Measurements from ENCODE around the gene ECE1. TPM values are rescaled to one million over a fixed set of nuclear protein-coding genes. Genes with fewer than 3 reads are reported as not detected.
A peak's percentile ranks its signal among the peaks of the same experiment; 100 is the strongest.
"Not testable (repeated sequence)": the region's sequence is repeated elsewhere in the genome, so short reads cannot be mapped to it uniquely, and the experiment has no call there.

The ECE1 gene
- total and polyA plus RNA-seq, 3 donors from 2014 or later: 66.1 to 101 (median 96.4) TPM

DNA sequence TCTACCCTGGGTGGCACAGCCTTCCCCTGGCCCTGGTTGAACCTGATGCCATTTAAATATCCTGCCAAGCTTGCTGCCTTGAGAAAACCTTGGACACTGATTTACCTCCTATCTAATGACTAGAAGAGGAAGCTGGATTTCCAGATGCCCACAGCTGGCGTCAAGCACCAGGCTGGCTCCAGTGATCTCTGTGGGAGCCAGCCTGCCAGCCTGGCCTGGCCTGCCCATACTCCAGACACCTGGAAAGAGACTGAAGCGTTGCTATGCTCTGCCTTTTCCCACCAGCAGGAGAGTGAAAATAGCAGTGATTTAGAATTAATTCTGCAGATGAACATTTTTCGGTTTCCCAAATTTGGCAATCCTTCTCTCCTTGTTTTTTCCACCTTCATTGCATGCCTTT lies 102.0 kb downstream of the ECE1 start:
- WGBS, 2 donors: 86 to 92% methylated on average over 3 of the region's 3 CpGs
- Histone ChIP-seq H3K27ac (no peak overlapping the region), H3K4me3 (no peak overlapping the region), H3K9me3 (no peaks in the 10 kb centered on the region), H3K4me1 (no peaks in the 10 kb centered on the region), H3K27me3 (no peaks in the 10 kb centered on the region), H3K36me3 (ENCODE audit: low read depth, missing control alignments) (no peaks in the 10 kb centered on the region)
- intact Hi-C loops (cut with DNase I; ENCODE audit: low total_unique reads): no loop called here
- TF ChIP-seq POLR2A (IDR thresholded peaks at IDR 0.05): no peak
- no peak for TF ChIP-seq CTCF (IDR thresholded peaks at IDR 0.05)
- DNase-seq: no peak

- no peaks in the 10 kb centered on the region for H3K36me3 ChIP-seq (ENCODE audit: low read depth, missing control alignments)
- TF ChIP-seq POLR2A (IDR thresholded peaks at IDR 0.05) (no peak), CTCF (IDR thresholded peaks at IDR 0.05) (no peak)
- WGBS, 2 donors: 91 to 93% methylated on average over 5 of the region's 5 CpGs
- H3K4me1 ChIP-seq: no peaks in the 10 kb centered on the region
- intact Hi-C loops (cut with DNase I; ENCODE audit: low total_unique reads): no loop called here
- no peak overlapping the region for H3K4me3 ChIP-seq
- H3K9me3 ChIP-seq: no peaks in the 10 kb centered on the region
- no peaks in the 10 kb centered on the region for H3K27me3 ChIP-seq
- no peak for DNase-seq
- H3K27ac ChIP-seq: no peak overlapping the region
Observed at GRCh38 chr1:21185221-21185731, 105.0 kb downstream of the ECE1 start.

DNA sequence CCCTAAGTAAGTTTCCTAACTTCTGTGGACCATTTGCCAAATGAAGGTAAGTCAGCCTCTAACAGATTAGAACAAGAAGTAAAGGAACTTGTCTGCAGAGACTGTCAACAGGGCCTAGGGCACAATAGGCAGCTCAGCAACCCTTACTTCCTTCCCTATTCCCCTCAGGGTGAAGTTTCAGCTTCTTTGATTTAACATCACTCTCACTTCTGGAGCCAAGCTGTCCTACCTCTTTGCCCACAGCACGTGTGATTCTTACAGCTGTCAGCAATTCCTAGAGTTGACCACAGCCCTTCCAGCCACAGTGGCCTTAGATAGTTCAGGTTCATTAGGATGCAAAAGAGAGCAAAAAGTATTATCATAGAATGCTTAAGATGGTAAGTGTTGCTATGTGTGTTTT lies 106.0 kb downstream of the ECE1 start:
- intact Hi-C loops (cut with DNase I; ENCODE audit: low total_unique reads): no loop called here
- 56 to 68% methylated on average over 1 of the region's 1 CpG for WGBS, 2 donors
- Histone ChIP-seq H3K36me3 (ENCODE audit: low read depth, missing control alignments) (no peaks in the 10 kb centered on the region), H3K4me1 (no peaks in the 10 kb centered on the region), H3K9me3 (no peaks in the 10 kb centered on the region), H3K4me3 (no peak overlapping the region), H3K27ac (no peak overlapping the region), H3K27me3 (no peaks in the 10 kb centered on the region)
- no peak for TF ChIP-seq CTCF (IDR thresholded peaks at IDR 0.05)
- no peak for TF ChIP-seq POLR2A (IDR thresholded peaks at IDR 0.05)
- no peak for DNase-seq

DNA sequence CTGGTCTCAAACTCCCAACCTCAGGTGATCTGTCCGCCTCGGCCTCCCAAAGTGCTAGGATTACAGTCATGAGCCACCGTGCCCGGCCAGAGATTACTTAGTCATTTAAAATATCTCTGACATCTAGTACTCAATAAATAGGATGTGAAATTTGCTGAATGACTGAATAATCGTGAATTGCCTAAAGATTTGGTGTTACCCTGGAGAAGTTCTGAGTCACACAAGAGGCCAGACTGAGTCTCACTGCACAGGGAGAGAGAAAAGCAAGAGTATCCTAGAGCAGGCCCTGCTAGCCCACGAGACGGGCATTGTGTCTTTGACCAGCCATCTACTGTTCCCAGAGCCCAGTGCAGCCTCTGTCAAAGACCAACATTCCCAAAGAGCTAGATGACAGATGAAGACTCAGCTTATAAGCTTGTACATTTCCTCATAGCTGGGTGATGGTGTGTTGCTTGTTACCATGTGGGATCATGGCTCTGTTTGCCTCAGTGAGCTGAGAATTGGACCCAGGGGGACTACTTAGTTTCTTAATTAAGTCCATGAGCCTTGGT lies 108.0 kb downstream of the ECE1 start:
- H3K4me3 ChIP-seq: no peak overlapping the region
- no peaks in the 10 kb centered on the region for H3K9me3 ChIP-seq
- 86 to 87% methylated on average over 7 of the region's 7 CpGs for WGBS, 2 donors
- H3K27ac ChIP-seq: no peak overlapping the region
- no peaks in the 10 kb centered on the region for H3K36me3 ChIP-seq (ENCODE audit: low read depth, missing control alignments)
- peak; percentile 11 for DNase-seq
- no peaks in the 10 kb centered on the region for H3K4me1 ChIP-seq
- H3K27me3 ChIP-seq: no peaks in the 10 kb centered on the region
- TF ChIP-seq POLR2A (IDR thresholded peaks at IDR 0.05) (no peak), CTCF (IDR thresholded peaks at IDR 0.05) (no peak)
- intact Hi-C loops (cut with DNase I; ENCODE audit: low total_unique reads): no loop called here

- H3K27ac ChIP-seq; intact Hi-C loops (cut with DNase I; ENCODE audit: low total_unique reads); H3K27me3 ChIP-seq; H3K4me1 ChIP-seq; H3K9me3 ChIP-seq; H3K36me3 ChIP-seq (ENCODE audit: low read depth, missing control alignments): not testable (repeated sequence)
- peak overlapping the region in 1 of 2 donors; percentile 85 for H3K4me3 ChIP-seq
- 71 to 79% methylated on average over 16 of the region's 16 CpGs for WGBS, 2 donors
- DNase-seq: peak; percentile 12
Observed at GRCh38 chr1:21178271-21178670, 112.0 kb downstream of the ECE1 start.
